HG02981 (cell line): ENCODE data around the gene DPAGT1.
A peak's percentile ranks its signal among the peaks of the same experiment; 100 is the strongest.

ENCODE experiments used
- ATAC-seq: cut with Tn5 transposase; IDR thresholded peaks from one replicate; pipeline ENCODE4 v1.9.1; 2021; ENCODE audit warnings: mild to moderate bottlenecking, moderate library complexity; ENCODE audit not compliant: unreplicated experiment

The DPAGT1 gene

DNA sequence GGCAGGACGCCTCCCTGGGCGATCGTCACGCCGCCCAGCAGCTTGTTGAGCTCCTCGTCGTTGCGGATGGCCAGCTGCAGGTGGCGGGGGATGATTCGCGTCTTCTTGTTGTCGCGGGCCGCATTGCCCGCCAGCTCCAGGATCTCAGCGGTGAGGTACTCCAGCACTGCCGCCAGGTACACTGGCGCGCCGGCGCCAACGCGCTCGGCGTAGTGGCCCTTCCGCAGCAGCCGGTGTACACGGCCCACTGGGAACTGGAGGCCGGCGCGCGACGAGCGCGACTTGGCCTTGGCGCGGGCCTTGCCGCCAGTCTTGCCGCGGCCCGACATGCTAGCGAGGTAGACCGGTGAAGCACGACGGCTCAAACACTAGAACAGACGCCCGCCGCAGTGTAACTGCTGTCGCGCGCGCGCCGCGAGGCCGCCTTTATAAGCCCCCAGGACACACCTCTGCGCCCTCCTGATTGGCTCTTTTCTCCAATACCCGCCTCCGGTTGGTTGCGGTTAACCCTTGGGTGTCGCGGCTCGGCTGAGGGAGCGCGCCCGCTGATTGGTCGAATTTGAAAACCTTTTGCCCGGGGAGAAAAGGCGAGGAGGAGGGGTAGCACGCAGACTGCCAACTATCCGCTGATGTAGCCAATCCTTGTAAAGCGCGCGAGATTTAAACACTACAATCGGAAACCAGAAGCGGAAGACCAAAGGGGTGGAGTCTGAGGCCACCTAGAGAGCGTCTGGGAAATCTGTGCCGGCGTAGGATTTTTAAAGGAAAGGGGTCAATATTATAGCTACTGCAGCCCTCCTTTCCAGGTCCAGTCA, 6.4 kb downstream of the DPAGT1 start:
- peak; percentile 78 for ATAC-seq

DNA sequence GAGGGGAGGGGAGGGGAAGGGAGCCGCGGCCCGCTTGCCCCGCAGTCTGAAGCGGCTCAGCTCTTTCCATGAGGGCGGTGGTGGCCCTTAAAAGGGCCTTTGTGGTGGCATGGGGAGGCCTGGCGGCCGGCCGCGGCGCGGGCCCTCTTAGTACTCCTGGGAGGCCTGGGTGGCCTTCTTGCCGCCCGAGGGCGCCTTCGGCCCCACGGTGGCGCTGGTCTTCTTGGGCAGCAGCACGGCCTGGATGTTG, 6.9 kb downstream of the DPAGT1 start:
- ATAC-seq: peak; percentile 30

DNA sequence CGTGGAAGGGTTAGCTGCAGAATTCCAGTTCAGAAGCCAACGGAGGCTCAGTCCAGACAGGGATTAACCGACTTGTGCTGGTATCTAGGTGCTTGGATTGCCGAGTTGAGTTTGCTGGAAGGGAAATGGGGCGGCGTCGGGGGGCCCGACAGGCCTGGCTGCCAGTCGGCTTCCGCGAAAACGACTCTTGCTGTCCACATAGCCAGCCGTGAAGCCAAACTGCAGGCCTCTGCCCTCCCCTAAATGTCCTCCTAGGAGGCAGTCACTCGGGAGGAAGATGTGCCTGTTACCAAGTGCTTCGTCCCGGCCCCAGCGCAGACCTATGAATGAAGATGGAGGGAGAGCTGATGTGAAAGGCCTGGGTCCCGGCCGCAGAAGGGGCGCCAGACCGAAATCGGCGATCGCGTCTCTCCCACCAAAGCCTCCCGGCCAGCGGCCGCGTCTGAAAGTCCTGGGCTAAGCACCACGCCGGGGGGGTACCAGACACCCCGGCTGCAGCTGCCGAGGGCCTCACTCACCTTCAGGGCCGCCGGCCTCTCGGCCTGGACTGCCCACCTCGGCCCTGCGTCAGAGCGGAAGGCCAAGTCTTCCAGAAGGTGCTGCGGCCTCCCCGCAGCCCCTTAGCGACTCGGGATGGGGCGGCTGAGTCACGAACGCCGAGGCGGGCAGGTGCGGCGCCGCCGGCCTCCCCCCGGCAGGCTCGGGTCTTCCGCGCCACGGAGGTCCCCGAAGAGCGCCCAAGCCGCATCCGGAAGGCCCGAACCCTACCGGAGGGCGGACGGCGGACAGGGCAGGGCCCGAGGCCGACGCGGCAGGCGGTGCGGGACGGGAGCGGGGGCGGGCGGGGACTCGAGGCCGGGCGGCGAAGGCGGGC, 7.5 kb downstream of the DPAGT1 start:
- no peak for ATAC-seq

DNA sequence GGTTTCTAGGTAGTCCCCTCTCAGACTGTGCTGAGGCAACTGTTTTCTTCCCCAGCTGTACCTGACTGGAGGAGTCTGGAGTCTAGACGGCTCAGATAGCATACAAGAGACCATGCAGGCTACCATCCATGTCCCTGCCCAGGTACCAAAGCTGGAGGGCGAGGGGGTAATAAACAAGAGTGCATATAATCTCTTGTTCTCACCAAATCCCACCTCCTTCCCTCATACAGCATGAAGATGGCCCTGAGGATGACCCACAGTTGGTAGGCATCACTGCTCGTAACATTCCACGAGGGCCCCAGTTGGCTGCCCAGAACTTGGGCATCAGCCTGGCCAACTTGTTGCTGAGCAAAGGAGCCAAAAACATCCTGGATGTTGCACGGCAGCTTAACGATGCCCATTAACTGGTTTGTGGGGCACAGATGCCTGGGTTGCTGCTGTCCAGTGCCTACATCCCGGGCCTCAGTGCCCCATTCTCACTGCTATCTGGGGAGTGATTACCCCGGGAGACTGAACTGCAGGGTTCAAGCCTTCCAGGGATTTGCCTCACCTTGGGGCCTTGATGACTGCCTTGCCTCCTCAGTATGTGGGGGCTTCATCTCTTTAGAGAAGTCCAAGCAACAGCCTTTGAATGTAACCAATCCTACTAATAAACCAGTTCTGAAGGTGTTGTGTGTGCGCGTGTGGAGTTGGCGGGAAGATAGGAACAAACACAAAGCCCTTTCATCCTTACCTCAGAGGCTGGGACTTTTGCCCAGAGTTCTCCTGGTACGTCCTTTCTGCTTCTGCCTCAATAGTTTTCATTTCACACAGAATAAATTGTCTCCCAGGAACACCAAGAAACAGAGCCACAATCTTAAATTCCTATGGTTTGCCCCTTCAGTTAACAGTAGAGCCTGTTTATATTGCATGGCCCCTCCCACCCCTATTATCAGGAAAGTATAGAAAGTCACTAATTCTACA, 8.5 kb downstream of the DPAGT1 start:
- ATAC-seq: no peak

DNA sequence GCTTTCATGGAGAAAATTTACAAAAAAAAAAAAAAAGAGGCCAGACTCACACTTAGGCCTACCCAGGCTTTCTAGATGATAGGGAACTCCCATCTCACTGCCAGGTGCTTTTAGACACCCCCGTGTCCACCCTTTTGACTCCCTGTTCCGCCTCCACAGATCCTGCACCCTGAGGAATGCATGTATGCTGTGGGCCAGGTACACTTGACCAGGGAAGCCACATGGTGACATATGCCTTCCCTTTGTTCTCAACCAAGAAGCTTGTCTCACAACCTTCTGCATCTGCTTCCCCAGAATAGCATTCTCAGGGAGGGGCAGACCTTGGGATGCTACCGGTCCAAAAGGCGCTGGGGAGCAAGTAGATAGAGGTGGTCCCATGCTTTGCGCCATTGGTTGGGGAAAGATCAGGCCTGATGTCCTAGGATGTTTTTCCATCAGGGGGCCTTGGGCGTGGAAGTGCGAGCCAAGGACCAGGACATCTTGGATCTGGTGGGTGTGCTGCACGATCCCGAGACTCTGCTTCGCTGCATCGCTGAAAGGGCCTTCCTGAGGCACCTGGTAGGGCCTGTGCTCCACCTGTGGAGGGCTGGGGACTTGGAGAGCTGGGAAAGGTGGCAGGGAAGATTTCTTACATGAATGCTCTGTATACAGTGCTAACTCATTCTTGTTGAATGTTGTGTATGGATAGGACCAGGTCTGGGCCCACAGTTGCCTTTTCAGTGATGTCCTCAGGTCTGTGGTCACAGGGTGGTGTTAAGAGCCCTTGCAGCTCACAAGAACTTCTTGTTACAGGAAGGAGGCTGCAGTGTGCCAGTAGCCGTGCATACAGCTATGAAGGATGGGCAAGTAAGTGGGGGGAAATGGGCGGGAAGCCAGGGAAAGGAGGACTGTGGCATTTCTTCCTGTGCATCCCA, 9.4 kb downstream of the DPAGT1 start:
- ATAC-seq: no peak

DNA sequence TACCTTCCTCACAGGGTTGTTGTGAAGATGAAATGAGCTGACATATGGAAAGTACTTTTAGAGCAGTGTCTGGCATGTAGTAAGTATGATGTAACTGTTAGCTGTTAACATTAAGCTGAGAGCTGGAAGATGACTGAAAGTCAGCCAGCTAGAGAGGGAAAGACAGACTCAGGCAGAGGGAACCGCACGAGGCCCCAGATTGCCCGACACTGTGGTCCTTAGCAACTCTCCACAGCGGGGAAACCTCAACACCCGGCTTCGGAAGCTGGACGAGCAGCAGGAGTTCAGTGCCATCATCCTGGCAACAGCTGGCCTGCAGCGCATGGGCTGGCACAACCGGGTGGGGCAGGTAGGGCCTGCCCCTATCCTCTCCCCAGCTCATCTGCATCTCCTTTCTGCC, 10.5 kb downstream of the DPAGT1 start:
- no peak for ATAC-seq

DNA sequence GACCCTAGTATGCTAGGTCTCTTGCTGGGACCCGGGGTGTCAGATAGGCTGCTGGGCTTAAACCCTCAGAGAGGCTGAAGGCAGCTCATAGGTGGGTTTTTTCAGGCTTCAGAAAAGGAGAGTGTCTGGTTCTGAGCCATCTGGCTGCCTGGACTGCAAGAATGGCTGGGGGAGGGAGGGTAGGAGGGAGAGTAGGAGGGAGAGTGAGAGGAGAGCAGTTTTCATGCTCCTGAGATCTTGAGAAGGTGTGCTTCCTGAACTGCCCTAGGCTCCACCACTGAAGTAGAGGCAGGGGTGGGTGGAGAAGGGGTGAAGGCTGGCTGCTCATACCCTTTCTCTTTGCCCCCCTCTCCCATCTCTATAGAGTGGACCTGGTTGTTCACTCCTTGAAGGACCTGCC, 12.3 kb downstream of the DPAGT1 start:
- no peak for ATAC-seq

DNA sequence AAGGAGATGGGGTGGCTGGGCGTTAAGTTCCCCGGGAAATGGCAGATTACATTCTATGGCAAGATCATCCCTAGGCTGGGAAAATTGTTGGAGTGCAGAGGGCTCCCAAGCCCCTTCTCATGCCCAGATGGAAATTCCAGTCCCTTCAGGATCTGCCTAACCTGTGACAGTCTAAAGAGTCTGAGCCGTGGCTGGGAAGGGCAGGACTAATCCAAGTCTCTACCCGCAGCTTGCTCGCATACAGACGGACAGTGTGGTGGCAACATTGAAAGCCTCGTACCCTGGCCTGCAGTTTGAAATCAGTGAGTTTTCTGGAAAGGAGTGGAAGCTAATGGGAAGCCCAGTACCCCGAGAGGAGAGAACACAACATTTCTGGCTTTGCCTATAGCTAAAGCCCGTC, 13.2 kb downstream of the DPAGT1 start:
- no peak for ATAC-seq

DNA sequence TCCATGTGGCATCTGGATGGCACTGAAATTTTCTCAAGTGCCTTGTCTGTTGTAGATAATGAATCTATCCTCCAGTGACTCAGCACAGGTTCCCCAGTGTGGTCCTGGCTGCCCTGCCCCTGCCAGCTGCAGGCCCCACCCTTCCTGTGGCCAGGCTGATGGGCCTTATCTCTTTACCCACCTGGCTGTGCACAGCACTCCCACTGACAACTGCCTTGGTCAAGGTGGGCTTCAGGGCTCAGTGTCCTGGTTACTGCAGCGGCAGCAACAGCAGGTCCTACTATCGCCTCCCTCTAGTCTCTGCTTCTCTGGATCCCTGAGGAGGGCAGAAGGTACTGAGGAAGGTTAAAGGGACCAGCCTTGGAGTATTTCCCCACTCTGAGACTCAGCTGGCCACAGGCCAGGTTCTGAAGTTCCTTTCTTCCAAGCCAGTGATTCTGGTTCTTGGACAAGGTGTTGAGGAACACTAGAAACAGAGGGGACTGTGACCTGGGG, 13.9 kb downstream of the DPAGT1 start:
- ATAC-seq: no peak

DNA sequence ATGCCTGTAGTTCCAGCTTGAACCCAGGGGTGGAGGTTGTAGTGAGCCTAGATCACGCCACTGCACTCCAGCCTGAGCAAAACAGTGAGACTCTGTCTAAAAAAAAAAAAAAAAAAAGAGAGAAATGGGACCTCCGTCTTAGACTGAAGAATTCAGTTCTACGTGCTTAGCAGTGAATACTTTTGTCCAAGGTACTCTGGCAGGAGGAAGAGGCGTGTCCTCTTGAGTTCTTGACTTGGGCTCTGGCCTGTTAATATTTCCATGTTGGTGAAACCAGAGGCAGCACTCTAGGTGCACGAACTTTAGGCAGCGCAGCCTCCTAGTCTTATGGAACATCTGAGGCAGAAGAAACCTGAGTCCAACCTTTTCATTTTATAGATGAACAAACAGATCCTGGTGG, 14.5 kb downstream of the DPAGT1 start:
- no peak for ATAC-seq

DNA sequence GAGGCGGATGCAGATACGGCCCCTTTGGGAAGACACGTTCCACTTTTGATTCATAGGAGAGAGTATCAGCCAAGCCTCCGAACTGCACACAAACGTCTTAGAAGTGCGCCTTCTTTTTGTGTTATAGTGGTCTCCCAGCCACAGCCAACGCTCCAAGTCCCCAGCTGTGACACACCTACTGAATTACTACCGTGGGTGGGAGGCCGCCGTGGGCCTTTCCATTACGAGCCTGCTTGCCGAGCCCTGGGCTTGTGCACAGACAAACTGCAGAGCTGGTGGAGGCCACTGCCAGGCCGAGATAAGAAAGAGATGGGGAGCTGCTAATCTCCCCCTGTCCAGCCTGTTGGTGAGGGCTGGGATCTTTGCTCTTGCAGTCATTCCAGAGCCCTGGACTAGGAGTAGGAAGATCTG, 16.2 kb downstream of the DPAGT1 start:
- ATAC-seq: peak; percentile 5

DNA sequence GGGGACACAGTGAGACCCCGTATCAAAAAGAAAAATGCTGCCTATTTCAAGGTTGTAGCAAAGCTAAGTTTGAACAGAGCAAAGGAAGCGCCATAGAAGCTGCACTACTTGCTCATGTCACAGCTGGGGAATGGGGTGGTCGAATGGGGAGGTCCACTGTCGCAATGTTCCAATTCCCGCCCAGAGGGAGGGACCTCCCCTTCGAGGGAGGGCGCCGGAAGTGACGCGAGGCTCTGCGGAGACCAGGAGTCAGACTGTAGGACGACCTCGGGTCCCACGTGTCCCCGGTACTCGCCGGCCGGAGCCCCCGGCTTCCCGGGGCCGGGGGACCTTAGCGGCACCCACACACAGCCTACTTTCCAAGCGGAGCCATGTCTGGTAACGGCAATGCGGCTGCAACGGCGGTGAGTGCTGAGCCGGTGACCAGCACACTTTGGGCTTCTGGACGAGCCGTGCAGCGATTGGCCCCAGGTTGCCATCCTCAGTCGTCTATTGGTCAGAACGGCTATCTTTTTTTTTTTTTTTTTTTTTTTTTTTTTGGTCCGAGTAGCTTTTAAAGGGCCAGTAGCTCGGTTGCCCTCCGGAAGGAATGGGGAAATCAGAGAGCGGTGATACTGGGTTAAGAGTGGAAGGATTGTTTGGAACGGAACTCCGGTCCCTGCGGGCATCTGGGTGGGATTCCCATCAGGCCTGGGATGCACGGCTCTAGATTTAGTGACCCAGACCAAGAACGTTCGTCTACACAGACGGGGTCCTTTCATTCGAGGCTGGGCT, 16.8 kb downstream of the DPAGT1 start, which contains the start of gene HMBS:
TSS of gene HMBS (plus strand) at position 219 of the 774 bp plus-strand sequence. CDS start at position 372, 153 bp downstream.
- ATAC-seq: peak; percentile 86

DNA sequence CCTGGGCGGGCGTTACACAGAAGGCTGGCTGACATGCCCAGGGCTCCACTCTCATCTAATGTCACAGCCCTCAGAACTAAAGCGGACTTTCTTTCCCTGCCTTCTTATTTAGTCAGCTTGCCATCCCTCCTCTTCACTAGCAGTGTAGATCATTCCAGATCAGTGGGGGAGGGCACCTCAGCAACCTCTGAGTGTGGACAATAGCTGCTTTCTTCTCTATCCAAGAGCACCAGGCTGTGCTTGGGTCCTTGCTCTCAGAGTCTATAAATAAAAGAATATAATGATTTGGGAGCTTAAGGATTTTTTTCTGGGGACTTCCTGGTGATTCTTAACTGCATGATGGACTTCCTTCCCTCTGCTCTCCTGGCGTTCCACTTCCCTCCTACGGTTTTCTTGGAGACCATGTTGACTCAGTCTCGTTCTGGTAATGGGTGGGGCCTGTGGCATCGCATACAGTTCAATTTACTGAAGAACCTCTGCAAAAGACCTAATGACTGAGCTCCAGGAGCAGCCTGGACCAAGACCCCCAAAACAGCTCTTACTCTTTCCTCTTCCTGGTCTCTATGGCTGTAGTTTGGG, 19.9 kb downstream of the DPAGT1 start:
- no peak for ATAC-seq

DNA sequence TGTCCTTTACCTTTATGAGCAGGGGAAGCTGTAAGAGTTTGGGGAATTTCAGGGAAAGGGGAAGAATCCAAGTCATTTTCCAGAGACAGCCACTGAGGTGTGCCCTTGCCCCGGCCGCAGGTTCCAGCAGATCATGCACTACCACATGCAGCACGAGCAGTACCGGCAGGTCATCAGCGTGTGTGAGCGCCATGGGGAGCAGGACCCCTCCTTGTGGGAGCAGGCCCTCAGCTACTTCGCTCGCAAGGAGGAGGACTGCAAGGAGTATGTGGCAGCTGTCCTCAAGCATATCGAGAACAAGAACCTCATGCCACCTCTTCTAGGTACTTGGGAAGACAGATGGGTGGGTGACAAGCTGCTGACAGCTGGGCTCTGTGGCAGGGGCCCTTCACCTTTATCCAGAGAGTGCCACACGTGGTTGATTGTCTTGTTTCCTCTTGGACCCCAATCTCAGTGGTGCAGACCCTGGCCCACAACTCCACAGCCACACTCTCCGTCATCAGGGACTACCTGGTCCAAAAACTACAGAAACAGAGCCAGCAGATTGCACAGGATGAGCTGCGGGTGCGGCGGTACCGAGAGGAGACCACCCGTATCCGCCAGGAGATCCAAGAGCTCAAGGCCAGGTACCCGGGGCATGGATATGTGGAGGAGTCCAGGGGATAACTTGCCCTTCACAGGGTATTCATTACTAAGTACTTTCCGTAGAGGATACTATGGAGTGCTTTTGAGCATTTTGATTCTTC, 22.8 kb downstream of the DPAGT1 start:
- no peak for ATAC-seq

DNA sequence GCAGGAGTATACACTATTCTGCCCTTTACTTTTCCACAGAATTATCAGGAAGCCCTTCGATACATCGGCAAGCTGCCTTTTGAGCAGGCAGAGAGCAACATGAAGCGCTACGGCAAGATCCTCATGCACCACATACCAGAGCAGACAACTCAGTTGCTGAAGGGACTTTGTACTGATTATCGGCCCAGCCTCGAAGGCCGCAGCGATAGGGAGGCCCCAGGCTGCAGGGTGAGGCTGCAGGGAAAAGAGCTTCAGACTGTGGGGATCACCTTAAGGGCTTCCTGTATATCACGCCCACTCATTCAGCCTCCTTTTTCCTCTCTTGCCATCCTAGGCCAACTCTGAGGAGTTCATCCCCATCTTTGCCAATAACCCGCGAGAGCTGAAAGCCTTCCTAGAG, 23.8 kb downstream of the DPAGT1 start:
- ATAC-seq: no peak

DNA sequence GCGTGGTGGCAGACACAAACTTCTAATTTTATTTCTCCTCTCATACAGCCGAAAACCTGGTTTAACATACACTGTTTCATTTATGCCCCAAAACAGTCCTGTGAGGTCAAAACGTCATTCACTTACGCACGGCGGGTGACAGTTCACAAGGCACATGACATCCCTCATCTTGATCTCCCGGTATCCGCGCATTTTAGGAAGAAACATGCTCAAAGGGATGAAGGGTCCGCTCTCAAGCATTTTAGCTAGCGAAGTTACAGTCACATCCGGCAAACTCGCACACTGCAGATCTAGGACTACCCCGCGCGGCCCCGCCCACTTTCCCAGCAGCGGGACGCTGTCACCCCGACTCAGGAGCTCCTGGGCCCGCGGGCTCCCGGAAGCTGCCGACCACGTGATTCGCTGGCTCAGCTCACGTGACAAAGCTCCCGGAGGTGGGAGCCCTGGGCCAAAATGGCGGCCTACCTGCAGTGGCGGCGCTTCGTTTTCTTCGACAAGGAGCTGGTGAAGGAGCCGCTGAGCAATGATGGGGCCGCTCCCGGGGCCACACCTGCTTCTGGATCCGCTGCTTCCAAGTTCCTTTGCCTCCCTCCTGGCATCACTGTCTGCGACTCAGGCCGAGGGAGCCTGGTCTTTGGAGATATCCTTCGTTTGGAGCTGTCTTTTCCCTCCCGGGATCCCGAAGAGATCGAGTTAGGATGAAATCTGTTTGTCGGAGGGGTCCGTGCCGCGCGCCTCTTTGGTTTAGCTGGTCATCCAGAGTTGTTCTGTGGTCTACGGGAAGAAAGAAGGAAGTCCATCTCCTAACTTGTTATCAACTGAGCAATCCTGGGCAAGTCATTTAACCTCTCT, 34.1 kb downstream of the DPAGT1 start, which contains the start of gene VPS11:
TSS of gene VPS11 (plus strand) at position 448 of the 852 bp plus-strand sequence. CDS start at position 454, 6 bp downstream.
- peak; percentile 94 for ATAC-seq

DNA sequence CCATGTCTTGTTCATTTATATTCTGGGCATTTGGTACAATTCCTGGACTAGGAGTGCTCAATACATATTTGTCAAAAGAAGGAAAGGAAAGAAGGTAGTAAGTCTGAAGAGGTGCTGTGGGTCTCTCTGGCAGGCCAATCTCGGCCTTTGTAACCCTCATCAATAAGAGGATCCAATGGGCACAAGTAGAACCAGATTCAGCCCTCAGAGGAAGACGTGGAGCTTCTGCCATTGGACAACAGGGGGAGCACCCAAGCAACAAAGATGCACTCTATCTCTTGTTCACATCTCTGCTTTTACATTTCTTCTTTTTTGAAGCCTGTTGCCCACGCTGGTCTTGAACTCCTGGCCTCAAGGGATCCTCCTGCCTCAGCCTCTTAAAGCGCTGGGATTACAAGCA, 36.3 kb downstream of the DPAGT1 start:
- ATAC-seq: no peak
